Measurements from ENCODE around the gene TBC1D5.

TBC1D5 gene

GRCh38 chr3:17645074-17645698, 97.2 kb downstream of the TBC1D5 start:
- H3K27ac ChIP-seq, result no peak overlapping the region
- TF ChIP-seq, protein P1, sequence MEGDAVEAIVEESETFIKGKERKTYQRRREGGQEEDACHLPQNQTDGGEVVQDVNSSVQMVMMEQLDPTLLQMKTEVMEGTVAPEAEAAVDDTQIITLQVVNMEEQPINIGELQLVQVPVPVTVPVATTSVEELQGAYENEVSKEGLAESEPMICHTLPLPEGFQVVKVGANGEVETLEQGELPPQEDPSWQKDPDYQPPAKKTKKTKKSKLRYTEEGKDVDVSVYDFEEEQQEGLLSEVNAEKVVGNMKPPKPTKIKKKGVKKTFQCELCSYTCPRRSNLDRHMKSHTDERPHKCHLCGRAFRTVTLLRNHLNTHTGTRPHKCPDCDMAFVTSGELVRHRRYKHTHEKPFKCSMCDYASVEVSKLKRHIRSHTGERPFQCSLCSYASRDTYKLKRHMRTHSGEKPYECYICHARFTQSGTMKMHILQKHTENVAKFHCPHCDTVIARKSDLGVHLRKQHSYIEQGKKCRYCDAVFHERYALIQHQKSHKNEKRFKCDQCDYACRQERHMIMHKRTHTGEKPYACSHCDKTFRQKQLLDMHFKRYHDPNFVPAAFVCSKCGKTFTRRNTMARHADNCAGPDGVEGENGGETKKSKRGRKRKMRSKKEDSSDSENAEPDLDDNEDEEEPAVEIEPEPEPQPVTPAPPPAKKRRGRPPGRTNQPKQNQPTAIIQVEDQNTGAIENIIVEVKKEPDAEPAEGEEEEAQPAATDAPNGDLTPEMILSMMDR (IDR thresholded peaks at IDR 0.05; ENCODE audit: low read depth, low read length, missing control alignments), result peak; percentile 72
- peak; percentile 66 for DNase-seq

GRCh38 chr3:17643691-17644090, 98.7 kb downstream of the TBC1D5 start:
- peak; percentile 24 for DNase-seq
- no peak overlapping the region for H3K4me3 ChIP-seq (ENCODE audit: low read depth, low read length)
- H3K27ac ChIP-seq, result no peak overlapping the region
- TF ChIP-seq, protein P1 (IDR thresholded peaks at IDR 0.05; ENCODE audit: low read depth, low read length, missing control alignments), result no peak
- no peaks in the 10 kb centered on the region for H3K36me3 ChIP-seq (replicated peaks)
- in situ Hi-C loops (cut with HindIII; ENCODE audit: low pct_ligation_motif_present, low sequenced_read_pairs), result no loop called here
- H3K27me3 ChIP-seq (replicated peaks), result no peaks in the 10 kb centered on the region

More at GRCh38 chr3:17645074-17645698, 97.2 kb downstream of the TBC1D5 start:
- H3K27me3 ChIP-seq (replicated peaks), result no peaks in the 10 kb centered on the region
- in situ Hi-C loops (cut with HindIII; ENCODE audit: low pct_ligation_motif_present, low sequenced_read_pairs), result no loop called here
- H3K36me3 ChIP-seq (replicated peaks), result no peaks in the 10 kb centered on the region
- H3K4me3 ChIP-seq (ENCODE audit: low read depth, low read length), result no peak overlapping the region

DNA sequence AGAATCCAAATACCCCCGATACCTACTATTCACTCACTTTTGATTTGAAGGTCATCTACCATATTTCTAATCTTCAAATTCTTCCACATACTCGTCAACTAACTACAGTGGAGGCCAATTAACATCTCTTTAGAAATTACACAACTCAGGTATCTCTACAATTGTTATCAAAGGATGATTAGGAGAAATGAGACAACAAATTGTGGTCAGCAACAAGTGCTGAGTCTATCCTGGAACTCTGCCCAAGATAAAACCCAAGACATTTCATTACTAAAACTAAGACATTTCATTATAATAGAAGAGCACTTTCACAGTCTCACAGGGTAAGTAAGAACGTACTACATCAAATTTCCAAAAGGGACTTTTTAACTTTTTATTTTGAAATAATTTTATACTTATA, 100.0 kb downstream of the TBC1D5 start:
- Histone ChIP-seq H3K36me3 (replicated peaks) (no peaks in the 10 kb centered on the region), H3K27me3 (replicated peaks) (no peaks in the 10 kb centered on the region), H3K27ac (no peak overlapping the region), H3K4me3 (ENCODE audit: low read depth, low read length) (no peak overlapping the region)
- in situ Hi-C loops (cut with HindIII; ENCODE audit: low pct_ligation_motif_present, low sequenced_read_pairs), result no loop called here
- TF ChIP-seq, protein P1 (IDR thresholded peaks at IDR 0.05; ENCODE audit: low read depth, low read length, missing control alignments), result no peak
- DNase-seq, result no peak

- no peaks in the 10 kb centered on the region for H3K36me3 ChIP-seq (replicated peaks)
- TF ChIP-seq, protein P1 (IDR thresholded peaks at IDR 0.05; ENCODE audit: low read depth, low read length, missing control alignments), result no peak
- in situ Hi-C loops (cut with HindIII; ENCODE audit: low pct_ligation_motif_present, low sequenced_read_pairs), result no loop called here
- H3K27me3 ChIP-seq (replicated peaks), result no peaks in the 10 kb centered on the region
- DNase-seq, result no peak
- H3K27ac ChIP-seq, result no peak overlapping the region
- H3K4me3 ChIP-seq (ENCODE audit: low read depth, low read length), result no peak overlapping the region
These were observed 102.0 kb downstream of the TBC1D5 start for GRCh38 chr3:17640466-17640865.

- peak overlapping the region; percentile 80 for H3K27ac ChIP-seq
- H3K36me3 ChIP-seq (replicated peaks), result no peaks in the 10 kb centered on the region
- no peak overlapping the region for H3K4me3 ChIP-seq (ENCODE audit: low read depth, low read length)
- no peaks in the 10 kb centered on the region for H3K27me3 ChIP-seq (replicated peaks)
- in situ Hi-C loops (cut with HindIII; ENCODE audit: low pct_ligation_motif_present, low sequenced_read_pairs), result no loop called here
- TF ChIP-seq, protein P1 (IDR thresholded peaks at IDR 0.05; ENCODE audit: low read depth, low read length, missing control alignments), result no peak
- peak; percentile 73 for DNase-seq
These were observed 102.7 kb downstream of the TBC1D5 start for GRCh38 chr3:17639765-17640164.

DNA sequence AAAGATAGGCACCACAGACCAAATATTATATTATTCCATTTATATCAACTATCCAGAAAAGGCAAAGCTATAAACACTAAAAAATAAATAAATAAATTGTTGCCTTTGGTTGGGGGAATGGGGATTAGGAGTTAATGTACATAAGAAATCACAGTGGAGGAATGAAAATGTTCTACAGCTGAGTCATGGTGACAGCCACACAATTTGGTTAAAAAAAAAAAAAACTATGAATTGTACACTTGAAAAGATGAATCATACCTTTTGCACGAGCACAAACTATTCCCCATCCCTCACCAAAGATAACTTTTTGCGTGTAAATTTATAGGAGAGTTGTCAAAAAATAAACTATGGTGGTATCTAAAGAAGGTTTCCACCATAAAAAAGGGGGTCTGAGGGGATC, 103.2 kb downstream of the TBC1D5 start:
- Histone ChIP-seq H3K27me3 (replicated peaks) (no peaks in the 10 kb centered on the region), H3K4me3 (ENCODE audit: low read depth, low read length) (no peak overlapping the region), H3K36me3 (replicated peaks) (no peaks in the 10 kb centered on the region), H3K27ac (peak overlapping the region; percentile 80)
- TF ChIP-seq, protein P1 (IDR thresholded peaks at IDR 0.05; ENCODE audit: low read depth, low read length, missing control alignments), result no peak
- DNase-seq, result peak; percentile 28
- in situ Hi-C loops (cut with HindIII; ENCODE audit: low pct_ligation_motif_present, low sequenced_read_pairs), result no loop called here
